OCI-LY3 (cell line): ENCODE data around the gene ARL6.

ENCODE experiments used
- CTCF ChIP-seq: fragments of 200-600, 300-600 bp; sonication (generic); IDR thresholded peaks from 2 replicates; pipeline ENCODE4 v1.5.1; 2014; ENCODE audit warnings: antibody characterized with exemption, low read length, low read depth
- EZH2phosphoT487 ChIP-seq: fragments of 200-600 bp; shearing (Covaris generic); IDR thresholded peaks from 2 replicates; pipeline ENCODE4 v1.6.1; 2018; ENCODE audit warnings: antibody characterized with exemption, mixed run types, low read depth

- TF ChIP-seq EZH2phosphoT487 (no peak), CTCF (no peak)
These were observed 63.3 kb downstream of the ARL6 start for GRCh38 chr3:97827741-97828471.
